NCI-H128 (cell line): ENCODE data around the gene IDH3G.
"Not testable (repeated sequence)": the region's sequence is repeated elsewhere in the genome, so short reads cannot be mapped to it uniquely, and the experiment has no call there.

Experiments
- DNase-seq: peaks from one replicate; lab custom pipeline; 2025; ENCODE audit not compliant: unreplicated experiment; lab: John Stamatoyannopoulos, UW

The IDH3G gene

GRCh38 chrX:153794018-153794896 lies at the start of gene IDH3G, which contains the start of gene SSR4:
Gene IDH3G (minus strand): TSS chrX:153794375. CDS start chrX:153794326, 49 bp downstream.
Gene SSR4 (plus strand): TSS chrX:153794668. CDS start chrX:153794688, 20 bp downstream.
- DNase-seq = peak; percentile 91

GRCh38 chrX:153836921-153837320 lies 42.7 kb upstream of the IDH3G start:
- no peak for DNase-seq

- no peak for DNase-seq
Observed at GRCh38 chrX:153832728-153833127, 38.6 kb upstream of the IDH3G start.

- DNase-seq = no peak
Observed at GRCh38 chrX:153831429-153832150, 37.4 kb upstream of the IDH3G start.

- DNase-seq = no peak
Observed at GRCh38 chrX:153830640-153831428, 36.7 kb upstream of the IDH3G start.

GRCh38 chrX:153829799-153830639 lies 35.8 kb upstream of the IDH3G start, which contains the start of gene PDZD4:
Gene PDZD4 (minus strand): TSS chrX:153830544. CDS start chrX:153830298, 246 bp downstream.
- DNase-seq = no peak

- DNase-seq = no peak
Observed at GRCh38 chrX:153829549-153829798, 35.3 kb upstream of the IDH3G start.

GRCh38 chrX:153828723-153829548 lies 34.8 kb upstream of the IDH3G start:
- no peak for DNase-seq

- DNase-seq = no peak
Observed at GRCh38 chrX:153828308-153828707, 34.1 kb upstream of the IDH3G start.

- DNase-seq = no peak
Observed at GRCh38 chrX:153827903-153828302, 33.7 kb upstream of the IDH3G start.

- DNase-seq = no peak
Observed at GRCh38 chrX:153827016-153827415, 32.8 kb upstream of the IDH3G start.

GRCh38 chrX:153825042-153825441 lies 30.9 kb upstream of the IDH3G start:
- no peak for DNase-seq

GRCh38 chrX:153824348-153824747 lies 30.2 kb upstream of the IDH3G start:
- no peak for DNase-seq

GRCh38 chrX:153821066-153821465 lies 26.9 kb upstream of the IDH3G start:
- DNase-seq = no peak

- DNase-seq = no peak
Observed at GRCh38 chrX:153820601-153821000, 26.4 kb upstream of the IDH3G start.

GRCh38 chrX:153819384-153820040 lies 25.3 kb upstream of the IDH3G start:
- DNase-seq = no peak

GRCh38 chrX:153818571-153819383 lies 24.6 kb upstream of the IDH3G start:
- DNase-seq = peak; percentile 5

- DNase-seq = not testable (repeated sequence)
Observed at GRCh38 chrX:153818064-153818463, 23.9 kb upstream of the IDH3G start.
